ENCODE results near the gene PDE6C.
"Not testable (repeated sequence)": the region's sequence is repeated elsewhere in the genome, so short reads cannot be mapped to it uniquely, and the experiment has no call there.

PDE6C gene

DNA sequence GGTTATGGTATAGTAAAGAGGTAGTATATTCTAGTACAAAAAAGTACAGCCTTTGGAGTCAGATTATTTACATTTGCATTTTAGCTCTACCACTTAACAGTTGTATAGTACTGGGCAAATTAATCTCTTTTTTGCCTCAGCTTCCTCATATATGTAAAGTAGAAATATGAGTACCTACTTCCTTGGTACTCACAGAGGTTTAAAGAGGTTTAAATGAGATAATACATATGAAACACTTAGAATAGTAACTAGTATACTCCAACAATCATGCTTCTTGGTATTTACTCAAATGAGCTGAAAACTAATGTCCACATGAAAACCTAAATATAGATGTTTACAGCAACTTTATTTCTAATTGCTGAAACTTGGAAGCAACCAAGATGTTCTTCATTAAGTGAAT, 75.4 kb downstream of the PDE6C start:
- no peak overlapping the region for H3K27ac ChIP-seq

GRCh38 chr10:93695740-93696139, 83.4 kb downstream of the PDE6C start:
- no peak overlapping the region for H3K4me3 ChIP-seq
- no peak overlapping the region for H3K27ac ChIP-seq

More for the DNA sequence above, 75.4 kb downstream of the PDE6C start:
- no peak overlapping the region for H3K4me3 ChIP-seq

- H3K4me3 ChIP-seq, H3K27ac ChIP-seq: not testable (repeated sequence)
These were observed 84.2 kb downstream of the PDE6C start for GRCh38 chr10:93696582-93696981.

DNA sequence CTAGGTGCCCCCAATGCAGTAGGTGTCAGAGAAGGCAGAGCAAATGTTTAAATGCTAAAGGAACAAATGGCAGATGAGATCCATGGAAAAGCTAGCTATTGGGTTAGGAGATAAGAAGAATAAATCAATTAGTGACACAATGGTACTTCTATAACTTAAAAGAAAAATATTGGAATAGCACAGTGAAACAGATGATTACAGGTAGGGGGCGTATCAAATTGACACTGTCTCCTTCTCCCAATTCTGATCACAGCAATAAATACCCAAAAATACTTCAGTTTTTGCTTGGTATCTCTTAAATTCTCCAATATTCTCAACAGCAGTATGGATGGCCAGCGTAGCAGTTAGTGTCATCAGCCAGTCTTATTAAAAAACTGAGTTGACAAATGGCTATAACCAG, 84.9 kb downstream of the PDE6C start:
- Histone ChIP-seq H3K4me3 (no peak overlapping the region), H3K27ac (no peak overlapping the region)

DNA sequence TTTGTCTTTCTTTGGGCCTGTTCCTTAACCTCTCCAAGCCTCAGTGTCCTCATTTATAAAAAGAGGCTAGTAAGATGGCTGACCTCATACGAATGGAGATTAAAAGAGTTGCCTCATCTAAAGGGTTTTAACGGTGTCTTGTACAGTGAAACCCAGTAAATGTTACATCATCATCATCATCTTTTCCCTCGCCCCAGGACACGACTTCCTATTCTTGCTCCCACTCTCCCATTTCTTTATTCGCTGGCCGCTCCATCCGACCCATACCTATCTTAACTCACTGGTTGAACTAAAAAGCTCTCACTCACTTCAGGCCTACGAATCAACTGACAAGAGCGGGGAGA, 89.5 kb downstream of the PDE6C start:
- Histone ChIP-seq H3K4me3 (peak overlapping the region; percentile 43 to 74 (median 66)), H3K27ac (peak overlapping the region; percentile 38 to 92 (median 86))

GRCh38 chr10:93702210-93703001, 90.1 kb downstream of the PDE6C start, which contains the start of gene FRA10AC1:
Gene FRA10AC1 (minus strand): TSS chr10:93702592. CDS start chr10:93700106, 2,486 bp downstream.
- H3K4me3 ChIP-seq = peak within 1 kb of the TSS; percentile 43 to 74 (median 66)
- peak within 1 kb of the TSS; percentile 53 to 92 (median 86) for H3K27ac ChIP-seq

GRCh38 chr10:93703066-93703465, 90.7 kb downstream of the PDE6C start:
- H3K27ac ChIP-seq = peak overlapping the region in 20 of 21 experiments; percentile 53 to 92 (median 86)
- peak overlapping the region; percentile 43 to 74 (median 66) for H3K4me3 ChIP-seq

DNA sequence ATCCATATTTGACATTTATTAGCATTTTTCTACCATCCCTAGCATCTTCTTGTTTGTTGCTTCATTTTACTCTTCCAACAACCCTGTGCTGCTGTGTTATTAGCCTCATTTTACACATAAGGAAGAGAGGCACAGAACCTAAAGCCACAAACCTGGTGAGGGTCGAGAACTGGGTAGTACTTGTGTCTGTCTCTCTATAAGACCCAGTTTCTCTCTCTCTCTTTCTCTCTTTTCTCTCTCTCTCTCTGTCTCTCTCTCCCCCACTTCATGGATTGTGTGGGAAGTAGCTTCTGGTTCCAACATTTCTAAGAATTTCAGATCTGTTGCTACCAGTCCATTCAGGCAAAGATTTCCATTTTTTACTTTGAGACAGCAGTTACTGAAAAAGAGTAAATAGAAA, 91.5 kb downstream of the PDE6C start:
- Histone ChIP-seq H3K27ac (no peak overlapping the region), H3K4me3 (peak overlapping the region in 1 of 7 experiments; percentile 74)

DNA sequence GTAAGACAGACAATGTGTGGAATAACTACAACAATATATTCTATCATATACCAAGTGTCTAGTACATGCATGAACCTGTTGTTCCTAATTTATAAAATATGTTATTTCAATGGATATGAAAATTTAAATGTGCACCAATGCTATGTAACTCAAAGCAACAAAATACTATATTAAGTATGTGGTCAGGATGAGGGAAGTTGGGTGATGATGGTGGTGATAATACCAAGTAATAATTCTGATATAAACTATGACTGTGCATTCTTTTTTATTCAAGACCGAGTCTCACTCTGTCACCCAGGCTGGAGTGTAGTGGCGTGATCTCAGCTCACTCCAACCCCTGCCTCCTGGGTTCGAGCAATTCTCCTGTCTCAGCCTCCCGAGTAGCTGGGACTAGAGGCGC, 92.1 kb downstream of the PDE6C start:
- H3K27ac ChIP-seq = no peak overlapping the region
- H3K4me3 ChIP-seq = no peak overlapping the region

DNA sequence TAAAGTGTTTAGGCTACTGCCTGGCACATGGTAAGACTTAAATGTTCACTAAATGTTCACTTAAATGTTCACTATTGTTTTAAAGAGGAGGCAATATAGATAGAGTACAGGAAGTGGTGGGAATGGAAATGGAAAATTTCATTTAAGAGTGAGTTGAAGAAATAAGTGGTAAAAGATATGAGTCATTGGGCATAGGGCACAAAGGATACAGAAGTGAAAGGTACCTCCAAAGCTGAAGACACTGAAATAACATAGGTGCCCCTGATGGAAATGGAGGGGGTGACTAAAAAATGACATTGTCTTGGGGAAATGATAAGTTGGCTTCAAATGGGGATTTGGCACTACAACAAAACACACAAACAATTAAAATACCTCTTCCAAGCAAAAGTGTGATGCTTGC, 95.3 kb downstream of the PDE6C start:
- H3K4me3 ChIP-seq = no peak overlapping the region
- no peak overlapping the region for H3K27ac ChIP-seq

DNA sequence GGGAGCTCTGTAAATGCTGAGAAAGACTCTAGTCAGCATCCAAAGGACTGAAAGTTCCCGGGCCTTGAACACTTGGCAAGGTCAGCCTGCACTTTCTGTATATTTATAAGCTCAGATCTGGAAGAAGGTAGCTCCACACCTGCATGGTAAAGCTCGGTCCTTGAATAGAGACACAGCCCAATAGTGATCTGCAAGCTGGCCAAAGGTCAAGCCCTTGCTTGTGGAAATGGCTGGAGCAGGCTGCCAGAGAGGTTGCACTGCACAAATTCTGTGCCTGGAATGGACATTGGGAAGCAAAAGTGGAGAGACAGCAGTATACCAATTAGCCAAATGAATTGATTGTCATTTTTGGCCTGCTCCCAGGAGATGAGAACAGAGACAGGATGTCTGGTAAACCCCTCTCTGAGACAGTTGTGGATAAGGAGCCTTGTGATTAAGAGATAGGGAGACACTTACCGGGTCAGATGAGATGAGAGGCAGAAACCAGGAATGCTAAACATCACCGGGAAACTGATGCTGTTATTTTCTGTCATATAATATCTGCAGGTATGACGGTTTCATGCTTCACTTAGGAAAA, 98.1 kb downstream of the PDE6C start:
- Histone ChIP-seq H3K4me3 (no peak overlapping the region), H3K27ac (no peak overlapping the region)

DNA sequence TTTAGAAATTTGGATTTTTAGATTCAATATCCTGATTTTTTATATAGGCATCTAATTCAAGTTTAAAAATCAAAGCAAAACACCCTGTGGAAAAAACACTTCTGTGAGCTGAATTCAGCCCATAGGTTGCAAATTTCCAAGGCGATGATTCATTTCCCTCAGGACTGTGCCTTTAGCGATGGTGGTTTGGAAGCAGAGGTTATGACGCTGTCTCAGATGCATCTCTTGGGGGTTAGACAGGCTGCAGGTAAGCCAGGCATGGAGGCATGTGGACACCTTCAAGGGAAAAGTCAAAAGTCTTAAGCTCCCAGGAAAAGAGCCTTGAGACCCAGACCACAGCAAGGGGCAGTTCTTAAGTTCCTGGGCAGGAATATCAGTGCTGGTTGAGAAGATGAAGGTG, 99.6 kb downstream of the PDE6C start:
- Histone ChIP-seq H3K27ac (no peak overlapping the region), H3K4me3 (no peak overlapping the region)

GRCh38 chr10:93712593-93712992, 100.3 kb downstream of the PDE6C start:
- Histone ChIP-seq H3K27ac (no peak overlapping the region), H3K4me3 (no peak overlapping the region)

- no peak overlapping the region for H3K27ac ChIP-seq
- no peak overlapping the region for H3K4me3 ChIP-seq
These were observed 103.0 kb downstream of the PDE6C start for GRCh38 chr10:93715345-93715744.
